ENCODE measurements around the gene TC2N.

DNA sequence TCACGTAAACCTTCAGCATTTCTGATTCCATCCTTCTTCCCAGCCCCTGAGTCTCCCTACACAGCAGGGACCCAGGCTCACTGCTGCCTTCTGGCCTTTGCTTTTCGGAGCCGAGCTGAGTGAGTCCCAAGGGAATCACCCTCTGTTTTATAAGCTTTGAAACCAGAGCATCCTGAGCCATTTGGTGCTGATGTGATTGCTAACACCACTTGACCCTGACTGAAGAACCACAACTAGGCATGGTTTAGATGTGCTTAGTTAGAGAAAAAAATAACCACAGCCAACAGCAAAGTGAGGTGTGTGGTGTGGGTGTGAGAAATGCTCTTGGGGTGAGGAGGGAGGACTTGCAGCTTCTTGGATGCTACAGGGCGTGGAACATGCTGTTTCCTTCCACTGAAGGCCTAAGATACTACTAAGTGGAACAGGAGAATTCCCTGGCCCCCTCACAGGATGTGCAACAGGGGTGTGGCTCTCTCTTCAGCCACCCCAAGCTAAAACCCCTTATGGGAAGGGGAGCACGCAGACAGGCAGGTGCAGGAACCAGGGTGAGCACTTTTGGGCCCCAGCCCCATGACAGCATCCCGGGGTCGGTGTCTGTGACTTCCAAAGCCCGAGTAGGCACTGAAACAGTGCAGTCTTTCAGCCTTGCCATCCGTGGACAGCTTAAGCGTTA, at the start of gene TC2N:
- no peak for TF ChIP-seq POLR2A (IDR thresholded peaks at IDR 0.05; ENCODE audit: low read depth, low read length)
- TF ChIP-seq, protein P1, sequence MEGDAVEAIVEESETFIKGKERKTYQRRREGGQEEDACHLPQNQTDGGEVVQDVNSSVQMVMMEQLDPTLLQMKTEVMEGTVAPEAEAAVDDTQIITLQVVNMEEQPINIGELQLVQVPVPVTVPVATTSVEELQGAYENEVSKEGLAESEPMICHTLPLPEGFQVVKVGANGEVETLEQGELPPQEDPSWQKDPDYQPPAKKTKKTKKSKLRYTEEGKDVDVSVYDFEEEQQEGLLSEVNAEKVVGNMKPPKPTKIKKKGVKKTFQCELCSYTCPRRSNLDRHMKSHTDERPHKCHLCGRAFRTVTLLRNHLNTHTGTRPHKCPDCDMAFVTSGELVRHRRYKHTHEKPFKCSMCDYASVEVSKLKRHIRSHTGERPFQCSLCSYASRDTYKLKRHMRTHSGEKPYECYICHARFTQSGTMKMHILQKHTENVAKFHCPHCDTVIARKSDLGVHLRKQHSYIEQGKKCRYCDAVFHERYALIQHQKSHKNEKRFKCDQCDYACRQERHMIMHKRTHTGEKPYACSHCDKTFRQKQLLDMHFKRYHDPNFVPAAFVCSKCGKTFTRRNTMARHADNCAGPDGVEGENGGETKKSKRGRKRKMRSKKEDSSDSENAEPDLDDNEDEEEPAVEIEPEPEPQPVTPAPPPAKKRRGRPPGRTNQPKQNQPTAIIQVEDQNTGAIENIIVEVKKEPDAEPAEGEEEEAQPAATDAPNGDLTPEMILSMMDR (conservative IDR thresholded peaks at IDR 0.05; ENCODE audit: low read depth, low read length) = no peak
- TF ChIP-seq, protein P2, sequence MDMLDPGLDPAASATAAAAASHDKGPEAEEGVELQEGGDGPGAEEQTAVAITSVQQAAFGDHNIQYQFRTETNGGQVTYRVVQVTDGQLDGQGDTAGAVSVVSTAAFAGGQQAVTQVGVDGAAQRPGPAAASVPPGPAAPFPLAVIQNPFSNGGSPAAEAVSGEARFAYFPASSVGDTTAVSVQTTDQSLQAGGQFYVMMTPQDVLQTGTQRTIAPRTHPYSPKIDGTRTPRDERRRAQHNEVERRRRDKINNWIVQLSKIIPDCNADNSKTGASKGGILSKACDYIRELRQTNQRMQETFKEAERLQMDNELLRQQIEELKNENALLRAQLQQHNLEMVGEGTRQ (IDR thresholded peaks at IDR 0.05; ENCODE audit: low read depth, low read length) = no peak
- TF ChIP-seq MXI1 (IDR thresholded peaks at IDR 0.05; ENCODE audit: borderline replicate concordance, low read depth, low read length) = no peak
- no peak for TF ChIP-seq RAD21 (IDR thresholded peaks at IDR 0.05; ENCODE audit: low read length)
- TF ChIP-seq MAZ (IDR thresholded peaks at IDR 0.05; ENCODE audit: borderline replicate concordance, low read depth, low read length) = no peak
- no peak for TF ChIP-seq MAFK (IDR thresholded peaks at IDR 0.05; ENCODE audit: low read depth, low read length)
- no peak for TF ChIP-seq CHD1 (IDR thresholded peaks at IDR 0.05; ENCODE audit: low read depth, low read length)
